T follicular helper cell (primary cell): ENCODE data around the gene PI16.
A peak's percentile ranks its signal among the peaks of the same experiment; 100 is the strongest.

Experiments used
- DNase-seq: peaks from one replicate; pipeline ENCODE4 v3.0.0-alpha.2; 2020; ENCODE audit warnings: low read depth

Gene PI16

GRCh38 chr6:36958775-36959554, 4.4 kb downstream of the PI16 start:
- DNase-seq: no peak

GRCh38 chr6:36959555-36960250, 5.2 kb downstream of the PI16 start:
- DNase-seq: no peak

- no peak for DNase-seq
Observed at GRCh38 chr6:36961441-36962435, 7.2 kb downstream of the PI16 start.

GRCh38 chr6:36962874-36963273, 8.3 kb downstream of the PI16 start:
- peak; percentile 74 for DNase-seq

- no peak for DNase-seq
Observed at GRCh38 chr6:36963451-36964290, 9.1 kb downstream of the PI16 start.

- no peak for DNase-seq
Observed at GRCh38 chr6:36964349-36964748, 9.8 kb downstream of the PI16 start.

- no peak for DNase-seq
Observed at GRCh38 chr6:36964908-36965307, 10.4 kb downstream of the PI16 start.

- no peak for DNase-seq
Observed at GRCh38 chr6:36967301-36967700, 12.8 kb downstream of the PI16 start.

GRCh38 chr6:36967757-36968156, 13.2 kb downstream of the PI16 start:
- no peak for DNase-seq

- DNase-seq: no peak
Observed at GRCh38 chr6:36968266-36968977, 13.9 kb downstream of the PI16 start.

- DNase-seq: no peak
Observed at GRCh38 chr6:36969240-36969691, 14.7 kb downstream of the PI16 start.

- no peak for DNase-seq
Observed at GRCh38 chr6:36969988-36970891, 15.7 kb downstream of the PI16 start.

GRCh38 chr6:36970892-36971842, 16.6 kb downstream of the PI16 start:
- DNase-seq: no peak

GRCh38 chr6:36971921-36972673, 17.6 kb downstream of the PI16 start:
- no peak for DNase-seq

GRCh38 chr6:36973190-36973589, 18.7 kb downstream of the PI16 start:
- no peak for DNase-seq

GRCh38 chr6:36973647-36974046, 19.1 kb downstream of the PI16 start:
- DNase-seq: no peak

GRCh38 chr6:36975231-36976006, 20.9 kb downstream of the PI16 start:
- DNase-seq: no peak
